Testis (tissue), 3 donors: ENCODE measurements around the gene XRCC4. TPM values are rescaled to one million over a fixed set of nuclear protein-coding genes. Genes with fewer than 3 reads are reported as not detected.
"Not testable (repeated sequence)": the region's sequence is repeated elsewhere in the genome, so short reads cannot be mapped to it uniquely, and the experiment has no call there.

Source experiments
- DNase-seq: peaks from one replicate; pipeline ENCODE4 v3.0.0-alpha.2; 2019
- H3K27ac ChIP-seq, 2 donors: fragments of 200-600 bp; sonication (generic); one replicate each; pipeline ENCODE4 v1.5.1; 2019
- H3K27me3 ChIP-seq: fragments of 200-600 bp; sonication (generic); one replicate; pipeline ENCODE4 v1.5.1; 2019
- H3K36me3 ChIP-seq: fragments of 200-600 bp; sonication (generic); one replicate; pipeline ENCODE4 v1.5.1; 2017; ENCODE audit warnings: low read depth; ENCODE audit errors: missing control alignments
- H3K4me1 ChIP-seq: fragments of 200-600 bp; sonication (generic); one replicate; pipeline ENCODE4 v1.5.1; 2019
- H3K4me3 ChIP-seq, 2 donors: fragments of 200-600 bp; sonication (generic); one replicate each; pipeline ENCODE4 v1.5.1; 2017 to 2019
- H3K9me3 ChIP-seq: fragments of 200-600 bp; sonication (generic); one replicate; pipeline ENCODE4 v1.5.1; 2017
- CTCF ChIP-seq, 3 experiments: fragments of 450-650 bp in 2 of 3; fragments of 200-600 bp in 1 of 3; sonication (generic) in 1 of 3; IDR thresholded peaks; one replicate each; pipeline ENCODE4 v1.5.1; 2016 to 2019; ENCODE audit warnings: antibody characterized with exemption in 3 of 3, mild to moderate bottlenecking in 2 of 3, moderate library complexity in 1 of 3
- POLR2A ChIP-seq: fragments of 450-650 bp; IDR thresholded peaks from one replicate; pipeline ENCODE4 v1.6.1; 2017; ENCODE audit warnings: antibody characterized with exemption, mild to moderate bottlenecking, moderate library complexity
- WGBS, 2 donors: methylation state at CpG; one replicate each; pipeline ENCODE4 v1.1.5; 2018; 5-methylcytosine and 5-hydroxymethylcytosine counted together
- intact Hi-C: fragments of 100-400 bp; cut with DNase I; formaldehyde crosslinking; loops from one replicate; pipeline ENCODE4 v1.15.1; 2023; ENCODE audit warnings: low total_unique reads
- polyA plus RNA-seq: library from polyadenylated mRNA; stranded (reverse); fragments of 350-450 nt; fragmentation: Illumina TruSeq; extraction: RNeasy Lipid Tissue Mini Kit (QIAGEN cat#74804); gene quantifications from one replicate; pipeline ENCODE4 v1.2.3, GENCODE V29; 2014; ENCODE audit warnings: low read depth, low replicate concordance; ENCODE audit not compliant: insufficient read depth
- total RNA-seq, 2 donors: library from RNA; depleted of rRNA; stranded (reverse); fragments of >200 nt; gene quantifications; one replicate each; pipeline ENCODE4 v1.2.3, GENCODE V29; 2016

The XRCC4 gene
- total and polyA plus RNA-seq, 3 donors from 2014 or later = 14.2 to 23.3 (median 17.1) TPM

- Histone ChIP-seq H3K27ac (no peak overlapping the region), H3K4me1 (peaks cover 5% of the 10 kb centered on the region), H3K27me3 (no peaks in the 10 kb centered on the region), H3K4me3 (no peak overlapping the region), H3K36me3 (no peaks in the 10 kb centered on the region), H3K9me3 (no peaks in the 10 kb centered on the region)
- 93 to 96% methylated on average over 3 of the region's 3 CpGs for WGBS, 2 donors
- intact Hi-C loops = no loop called here
- DNase-seq = no peak
- no peak for TF ChIP-seq CTCF (IDR thresholded peaks at IDR 0.05)
Measured at GRCh38 chr5:83148370-83148769, 71.0 kb downstream of the XRCC4 start.

GRCh38 chr5:83149671-83150070 is 72.3 kb downstream of the XRCC4 start:
- no peaks in the 10 kb centered on the region for H3K36me3 ChIP-seq
- intact Hi-C loops = no loop called here
- TF ChIP-seq CTCF (IDR thresholded peaks at IDR 0.05) (no peak), POLR2A (no peak)
- no peak for DNase-seq
- no peak overlapping the region for H3K4me3 ChIP-seq
- H3K27ac ChIP-seq = no peak overlapping the region
- no peaks in the 10 kb centered on the region for H3K9me3 ChIP-seq
- H3K27me3 ChIP-seq = no peaks in the 10 kb centered on the region
- H3K4me1 ChIP-seq = peaks cover 5% of the 10 kb centered on the region

GRCh38 chr5:83151821-83152220 is 74.5 kb downstream of the XRCC4 start:
- 88 to 96% methylated on average over 1 of the region's 1 CpG for WGBS, 2 donors
- H3K4me3 ChIP-seq = no peak overlapping the region
- H3K27ac ChIP-seq = no peak overlapping the region
- no peaks in the 10 kb centered on the region for H3K9me3 ChIP-seq
- H3K36me3 ChIP-seq = no peaks in the 10 kb centered on the region
- H3K4me1 ChIP-seq = no peaks in the 10 kb centered on the region
- no peaks in the 10 kb centered on the region for H3K27me3 ChIP-seq
- no peak for DNase-seq
- intact Hi-C loops = no loop called here
- TF ChIP-seq POLR2A (no peak), CTCF (IDR thresholded peaks at IDR 0.05) (no peak)

- H3K9me3 ChIP-seq, intact Hi-C loops, H3K27me3 ChIP-seq, H3K27ac ChIP-seq, H3K4me1 ChIP-seq, H3K36me3 ChIP-seq, H3K4me3 ChIP-seq: not testable (repeated sequence)
- 73 to 91% methylated on average over 4 of the region's 4 CpGs for WGBS, 2 donors
- peak; percentile 41 for DNase-seq
Measured at GRCh38 chr5:83152996-83153395, 75.6 kb downstream of the XRCC4 start.

- TF ChIP-seq CTCF (IDR thresholded peaks at IDR 0.05) = no peak
- no peak overlapping the region for H3K27ac ChIP-seq
- 89 to 92% methylated on average over 2 of the region's 2 CpGs for WGBS, 2 donors
- no peaks in the 10 kb centered on the region for H3K27me3 ChIP-seq
- no peaks in the 10 kb centered on the region for H3K36me3 ChIP-seq
- intact Hi-C loops = no loop called here
- no peak overlapping the region for H3K4me3 ChIP-seq
- no peaks in the 10 kb centered on the region for H3K9me3 ChIP-seq
- no peaks in the 10 kb centered on the region for H3K4me1 ChIP-seq
- no peak for DNase-seq
Measured at GRCh38 chr5:83156001-83156400, 78.7 kb downstream of the XRCC4 start.
